KOPT-K1 (cell line): ENCODE data around the gene TNP2.
"Not testable (repeated sequence)": the region's sequence is repeated elsewhere in the genome, so short reads cannot be mapped to it uniquely, and the experiment has no call there.

ENCODE experiments used
- H3K27ac ChIP-seq: fragments of 200-600 bp; sonication (generic); 2 replicates; pipeline ENCODE4 v1.5.1; 2016; ENCODE audit warnings: antibody characterized with exemption, mild to moderate bottlenecking, low read depth, low read length; ENCODE audit not compliant: poor library complexity, severe bottlenecking
- H3K36me3 ChIP-seq: fragments of 200-600 bp; sonication (generic); 2 replicates; pipeline ENCODE4 v1.5.1; 2017; ENCODE audit warnings: antibody characterized with exemption, mild to moderate bottlenecking, low read length, moderate library complexity; ENCODE audit not compliant: insufficient read depth
- H3K9me3 ChIP-seq: fragments of 200-600 bp; sonication (generic); 2 replicates; pipeline ENCODE4 v1.5.1; 2017; ENCODE audit warnings: antibody characterized with exemption, low read length, mild to moderate bottlenecking; ENCODE audit not compliant: insufficient read depth, poor library complexity, severe bottlenecking

Gene TNP2

GRCh38 chr16:11233727-11234376 lies 35.3 kb downstream of the TNP2 start:
- H3K9me3 ChIP-seq: no peaks in the 10 kb centered on the region
- no peaks in the 10 kb centered on the region for H3K36me3 ChIP-seq
- H3K27ac ChIP-seq: peak overlapping the region; percentile 99

- Histone ChIP-seq H3K27ac (peak overlapping the region; percentile 99), H3K36me3 (no peaks in the 10 kb centered on the region)
Measured at GRCh38 chr16:11232852-11233726, 36.0 kb downstream of the TNP2 start.

GRCh38 chr16:11232302-11232851 lies 36.7 kb downstream of the TNP2 start:
- peak overlapping the region; percentile 99 for H3K27ac ChIP-seq
- no peaks in the 10 kb centered on the region for H3K36me3 ChIP-seq

More at GRCh38 chr16:11232852-11233726, 36.0 kb downstream of the TNP2 start:
- H3K9me3 ChIP-seq: no peaks in the 10 kb centered on the region

GRCh38 chr16:11231367-11231970 lies 37.7 kb downstream of the TNP2 start:
- no peaks in the 10 kb centered on the region for H3K9me3 ChIP-seq
- H3K36me3 ChIP-seq: no peaks in the 10 kb centered on the region
- H3K27ac ChIP-seq: peak overlapping the region; percentile 99

More at GRCh38 chr16:11232302-11232851, 36.7 kb downstream of the TNP2 start:
- H3K9me3 ChIP-seq: no peaks in the 10 kb centered on the region

- no peaks in the 10 kb centered on the region for H3K36me3 ChIP-seq
- H3K27ac ChIP-seq: peak overlapping the region; percentile 99
- no peaks in the 10 kb centered on the region for H3K9me3 ChIP-seq
Measured at GRCh38 chr16:11229906-11230305, 39.2 kb downstream of the TNP2 start.

- Histone ChIP-seq H3K27ac (peak overlapping the region; percentile 99), H3K9me3 (no peaks in the 10 kb centered on the region), H3K36me3 (no peaks in the 10 kb centered on the region)
Measured at GRCh38 chr16:11229432-11229831, 39.7 kb downstream of the TNP2 start.

GRCh38 chr16:11225677-11226549 lies 43.2 kb downstream of the TNP2 start:
- H3K36me3 ChIP-seq: no peaks in the 10 kb centered on the region
- no peaks in the 10 kb centered on the region for H3K9me3 ChIP-seq
- peak overlapping the region; percentile 99 for H3K27ac ChIP-seq

- Histone ChIP-seq H3K9me3 (no peaks in the 10 kb centered on the region), H3K27ac (peak overlapping the region; percentile 99), H3K36me3 (no peaks in the 10 kb centered on the region)
Measured at GRCh38 chr16:11224894-11225676, 44.0 kb downstream of the TNP2 start.

GRCh38 chr16:11224096-11224893 lies 44.8 kb downstream of the TNP2 start:
- H3K27ac ChIP-seq: peak overlapping the region; percentile 99
- H3K36me3 ChIP-seq: no peaks in the 10 kb centered on the region
- no peaks in the 10 kb centered on the region for H3K9me3 ChIP-seq

GRCh38 chr16:11220507-11220906 lies 48.6 kb downstream of the TNP2 start:
- H3K27ac ChIP-seq: peak overlapping the region; percentile 99
- not testable (repeated sequence) for H3K36me3 ChIP-seq
- H3K9me3 ChIP-seq: peaks cover 25% of the 10 kb centered on the region

GRCh38 chr16:11219178-11219577 lies 49.9 kb downstream of the TNP2 start:
- Histone ChIP-seq H3K27ac (peak overlapping the region; percentile 99), H3K9me3 (peaks cover 25% of the 10 kb centered on the region), H3K36me3 (no peaks in the 10 kb centered on the region)

GRCh38 chr16:11218604-11218962 lies 50.5 kb downstream of the TNP2 start:
- H3K9me3 ChIP-seq: peaks cover 25% of the 10 kb centered on the region
- H3K36me3 ChIP-seq: no peaks in the 10 kb centered on the region
- peak overlapping the region; percentile 99 for H3K27ac ChIP-seq
